WERI-Rb-1 (cell line): ENCODE data around the gene SH3RF1.

Experiments used
- DNase-seq: peaks from one replicate; pipeline ENCODE4 v3.0.0-alpha.2; 2020
- H3K27ac ChIP-seq: fragments of 250-450 bp; sonication (Bioruptor Pico); 2 replicates; pipeline ENCODE4 v1.5.1; 2020; ENCODE audit warnings: mild to moderate bottlenecking, moderate library complexity
- H3K27me3 ChIP-seq: fragments of 250-450 bp; sonication (Bioruptor Pico); 2 replicates; pipeline ENCODE4 v1.5.1; 2021; ENCODE audit warnings: mild to moderate bottlenecking, low read depth, moderate library complexity; ENCODE audit not compliant: insufficient read depth, severe bottlenecking
- H3K36me3 ChIP-seq: fragments of 250-450 bp; sonication (Bioruptor Pico); 2 replicates; pipeline ENCODE4 v1.5.1; 2020; ENCODE audit warnings: mild to moderate bottlenecking, moderate library complexity
- H3K4me3 ChIP-seq: 2 replicates; pipeline ENCODE4 v1.5.1; 2011; ENCODE audit warnings: low read depth, mild to moderate bottlenecking, control low read depth, low read length
- H3K9me3 ChIP-seq: fragments of 250-450 bp; sonication (Bioruptor Pico); 2 replicates; pipeline ENCODE4 v1.5.1; 2021; ENCODE audit warnings: mild to moderate bottlenecking, moderate library complexity; ENCODE audit not compliant: severe bottlenecking
- CTCF ChIP-seq: IDR thresholded peaks from 2 replicates; pipeline ENCODE4 v1.5.1; 2011; ENCODE audit warnings: low read depth, mild to moderate bottlenecking, control low read depth, inconsistent platforms, low read length

Gene SH3RF1

GRCh38 chr4:169132561-169133305 lies 138.0 kb downstream of the SH3RF1 start:
- Histone ChIP-seq H3K36me3 (peaks cover 30% of the 10 kb centered on the region), H3K4me3 (no peak overlapping the region), H3K27ac (no peak overlapping the region), H3K27me3 (no peaks in the 10 kb centered on the region), H3K9me3 (no peaks in the 10 kb centered on the region)
- no peak for DNase-seq
- no peak for TF ChIP-seq CTCF

- no peak overlapping the region for H3K27ac ChIP-seq
- H3K4me3 ChIP-seq = no peak overlapping the region
- peaks cover 30% of the 10 kb centered on the region for H3K36me3 ChIP-seq
- TF ChIP-seq CTCF = no peak
- H3K9me3 ChIP-seq = no peaks in the 10 kb centered on the region
- H3K27me3 ChIP-seq = no peaks in the 10 kb centered on the region
- no peak for DNase-seq
Measured at GRCh38 chr4:169131556-169132208, 139.1 kb downstream of the SH3RF1 start.

GRCh38 chr4:169128902-169129301 lies 141.9 kb downstream of the SH3RF1 start:
- Histone ChIP-seq H3K9me3 (no peaks in the 10 kb centered on the region), H3K27me3 (no peaks in the 10 kb centered on the region), H3K27ac (no peak overlapping the region), H3K36me3 (peaks cover 14% of the 10 kb centered on the region), H3K4me3 (no peak overlapping the region)
- no peak for DNase-seq
- TF ChIP-seq CTCF = no peak

- Histone ChIP-seq H3K4me3 (no peak overlapping the region), H3K27ac (no peak overlapping the region), H3K36me3 (peaks cover 10% of the 10 kb centered on the region), H3K9me3 (no peaks in the 10 kb centered on the region), H3K27me3 (no peaks in the 10 kb centered on the region)
- no peak for DNase-seq
- TF ChIP-seq CTCF = no peak
Measured at GRCh38 chr4:169127314-169127713, 143.4 kb downstream of the SH3RF1 start.

GRCh38 chr4:169124661-169125060 lies 146.1 kb downstream of the SH3RF1 start:
- H3K27ac ChIP-seq = no peak overlapping the region
- peaks cover 8% of the 10 kb centered on the region for H3K36me3 ChIP-seq
- no peaks in the 10 kb centered on the region for H3K27me3 ChIP-seq
- no peak for TF ChIP-seq CTCF
- no peak overlapping the region for H3K4me3 ChIP-seq
- no peaks in the 10 kb centered on the region for H3K9me3 ChIP-seq
- DNase-seq = no peak

GRCh38 chr4:169122422-169122821 lies 148.3 kb downstream of the SH3RF1 start:
- Histone ChIP-seq H3K9me3 (no peaks in the 10 kb centered on the region), H3K27ac (no peak overlapping the region), H3K4me3 (no peak overlapping the region), H3K36me3 (peaks cover under 1% of the 10 kb centered on the region), H3K27me3 (no peaks in the 10 kb centered on the region)
- TF ChIP-seq CTCF = no peak
- no peak for DNase-seq
